ENCODE measurements around the gene HMG20A. TPM values are rescaled to one million over a fixed set of nuclear protein-coding genes. Genes with fewer than 3 reads are reported as not detected.

The HMG20A gene
- total RNA-seq, 1 experiment from 2014 or later, result 54.0 TPM

- H3K27ac ChIP-seq (ENCODE audit: low read length), result no peak overlapping the region
- ATAC-seq (no peak), DNase-seq (ENCODE audit: low read depth, low spot score) (no peak)
- H3K9me3 ChIP-seq (ENCODE audit: control insufficient read depth, insufficient read depth, low read depth, low read length), result no peaks in the 10 kb centered on the region
- ChIA-PET CTCF (interaction anchor here (0.5 kb wide), 1 partner anchor 65 kb away, joined by 3 read pairs; no protein-coding TSS in a partner anchor), POLR2A (no interaction called here)
- in situ Hi-C loops (cut with HindIII; ENCODE audit: low pct_unique_long_range_greater_than_20kb, low sequenced_read_pairs), result no loop called here
- intact Hi-C loops (cut with micrococcal nuclease; ENCODE audit: unreplicated experiment), result no loop called here
- H3K36me3 ChIP-seq (ENCODE audit: control insufficient read depth, insufficient read depth, low read length), result peaks cover 32% of the 10 kb centered on the region
- H3K27me3 ChIP-seq (ENCODE audit: control insufficient read depth, insufficient read depth, low read length), result no peaks in the 10 kb centered on the region
- no peak for TF ChIP-seq SIN3A (IDR thresholded peaks at IDR 0.05; ENCODE audit: borderline replicate concordance, insufficient read depth, low read depth, low read length)
- TF ChIP-seq REST (IDR thresholded peaks at IDR 0.05; ENCODE audit: insufficient read depth in 1 of 2, low read depth in 2 of 2, low read length in 1 of 2), result no peak
- TF ChIP-seq POLR2AphosphoS5 (IDR thresholded peaks at IDR 0.05; ENCODE audit: low read depth, low read length), result no peak
- TF ChIP-seq CTCF (IDR thresholded peaks at IDR 0.05), result no peak
- no peak for TF ChIP-seq TCF7L2 (IDR thresholded peaks at IDR 0.05; ENCODE audit: low read depth, low read length)
- no peaks in the 10 kb centered on the region for H3K4me1 ChIP-seq (ENCODE audit: control insufficient read depth, insufficient read depth, low read length)
- no peak overlapping the region for H3K4me3 ChIP-seq (ENCODE audit: low read depth in 2 of 2, low read length in 2 of 2)
- BruUV-seq (replicated peaks), result TSS peak; percentile 6
Measured at GRCh38 chr15:77474310-77474988, 53.8 kb downstream of the HMG20A start.

GRCh38 chr15:77475001-77475400, 54.3 kb downstream of the HMG20A start:
- ChIA-PET CTCF (interaction anchor here (0.5 kb wide), 1 partner anchor 65 kb away, joined by 3 read pairs; no protein-coding TSS in a partner anchor), POLR2A (no interaction called here)
- no TSS peak for BruUV-seq (replicated peaks)
- no peaks in the 10 kb centered on the region for H3K4me1 ChIP-seq (ENCODE audit: control insufficient read depth, insufficient read depth, low read length)
- H3K9me3 ChIP-seq (ENCODE audit: control insufficient read depth, insufficient read depth, low read depth, low read length), result no peaks in the 10 kb centered on the region
- no peak overlapping the region for H3K4me3 ChIP-seq (ENCODE audit: low read depth in 2 of 2, low read length in 2 of 2)
- ATAC-seq (no peak), DNase-seq (ENCODE audit: low read depth, low spot score) (no peak)
- H3K36me3 ChIP-seq (ENCODE audit: control insufficient read depth, insufficient read depth, low read length), result peaks cover 32% of the 10 kb centered on the region
- intact Hi-C loops (cut with micrococcal nuclease; ENCODE audit: unreplicated experiment) (no loop called here), in situ Hi-C loops (cut with HindIII; ENCODE audit: low pct_unique_long_range_greater_than_20kb, low sequenced_read_pairs) (no loop called here)
- TF ChIP-seq CTCF (IDR thresholded peaks at IDR 0.05) (no peak), POLR2AphosphoS5 (IDR thresholded peaks at IDR 0.05; ENCODE audit: low read depth, low read length) (no peak), SIN3A (IDR thresholded peaks at IDR 0.05; ENCODE audit: borderline replicate concordance, insufficient read depth, low read depth, low read length) (no peak), TCF7L2 (IDR thresholded peaks at IDR 0.05; ENCODE audit: low read depth, low read length) (no peak)
- no peak overlapping the region for H3K27ac ChIP-seq (ENCODE audit: low read length)
- H3K27me3 ChIP-seq (ENCODE audit: control insufficient read depth, insufficient read depth, low read length), result no peaks in the 10 kb centered on the region

All from Panc1 (cell line).